Kidney capillary endothelial cell (primary cell): ENCODE data around the gene SPAG17.
"Not testable (repeated sequence)": the region's sequence is repeated elsewhere in the genome, so short reads cannot be mapped to it uniquely, and the experiment has no call there.

Experiments used
- DNase-seq: peaks from one replicate; pipeline ENCODE4 v3.0.0-alpha.2; 2018; ENCODE audit warnings: low spot score

The SPAG17 gene

DNA sequence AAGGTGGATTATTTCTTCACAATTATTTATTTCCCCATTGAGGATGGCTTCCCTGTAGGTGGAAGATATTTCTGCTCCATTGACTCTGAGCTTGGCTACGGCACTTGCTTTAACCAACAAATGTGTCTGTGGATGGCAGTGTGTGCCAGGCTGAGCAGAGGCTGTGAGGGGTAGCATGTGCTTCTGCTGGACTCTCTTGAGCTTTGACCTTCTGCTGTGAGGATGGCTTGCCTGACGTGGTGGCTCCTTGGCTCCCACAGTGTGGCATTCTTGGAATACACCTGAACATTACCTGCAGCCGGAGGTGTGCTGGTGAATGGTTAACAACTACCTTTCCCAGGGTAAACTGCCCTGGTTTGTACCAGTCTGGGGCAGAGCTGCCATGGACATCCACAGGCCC is 208.6 kb downstream of the SPAG17 start:
- DNase-seq = no peak

DNA sequence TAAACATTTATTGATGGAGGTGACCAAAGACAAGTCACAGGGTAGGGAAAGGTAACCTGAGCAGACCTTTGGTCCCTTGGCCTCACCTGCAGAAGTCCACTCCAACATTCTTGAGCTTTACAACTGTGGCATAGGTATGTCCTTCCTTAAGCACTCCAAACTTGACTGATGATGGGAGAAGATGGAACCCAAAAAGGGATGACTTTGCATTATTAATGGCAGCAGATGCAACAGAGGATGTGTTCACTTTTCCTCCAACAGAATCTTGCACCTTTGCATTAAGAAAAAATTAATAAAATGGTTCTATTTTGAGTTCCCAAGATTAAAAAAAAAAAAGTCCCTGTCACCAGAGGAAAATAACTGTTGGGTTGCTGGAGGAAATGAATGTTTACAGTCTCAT is 213.3 kb downstream of the SPAG17 start:
- no peak for DNase-seq

DNA sequence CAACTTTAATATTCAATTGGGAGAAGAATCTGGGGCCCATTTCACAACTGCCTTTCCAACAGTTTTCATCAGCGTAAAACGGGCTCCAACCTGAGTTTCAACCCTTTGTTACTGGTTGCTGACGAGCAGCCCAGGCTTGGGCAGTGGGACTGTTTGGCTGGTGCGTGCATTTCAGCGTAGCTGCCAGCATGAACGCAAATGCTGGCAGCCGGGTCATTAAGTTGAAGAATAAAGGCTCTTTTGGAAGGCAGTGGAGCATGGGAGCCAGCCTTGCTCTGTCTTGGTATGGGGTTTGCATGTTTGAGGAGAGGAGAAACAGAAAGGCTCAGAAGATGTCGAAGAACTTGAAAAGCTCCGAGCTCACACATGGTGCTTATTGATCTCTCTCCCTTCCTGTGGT is 214.8 kb downstream of the SPAG17 start:
- DNase-seq = no peak

DNA sequence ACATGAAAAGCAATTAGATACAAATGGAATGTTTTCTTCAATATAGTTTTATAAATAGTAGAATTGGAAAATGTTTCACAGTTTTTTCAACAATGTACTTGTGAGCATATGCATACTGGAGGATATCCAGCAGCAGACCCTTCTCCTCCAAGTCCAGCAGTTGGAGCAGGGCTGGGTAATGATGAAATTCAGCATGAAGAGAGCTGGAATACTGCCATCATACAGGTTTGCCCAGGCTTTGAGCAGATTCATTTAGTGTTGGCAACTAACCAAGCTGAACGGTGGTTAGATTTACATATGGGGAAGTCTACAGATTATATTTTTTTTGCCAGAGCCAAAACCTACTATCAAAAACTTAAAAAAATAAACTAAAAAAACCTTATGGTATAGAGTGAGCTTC is 217.1 kb downstream of the SPAG17 start:
- DNase-seq = no peak

DNA sequence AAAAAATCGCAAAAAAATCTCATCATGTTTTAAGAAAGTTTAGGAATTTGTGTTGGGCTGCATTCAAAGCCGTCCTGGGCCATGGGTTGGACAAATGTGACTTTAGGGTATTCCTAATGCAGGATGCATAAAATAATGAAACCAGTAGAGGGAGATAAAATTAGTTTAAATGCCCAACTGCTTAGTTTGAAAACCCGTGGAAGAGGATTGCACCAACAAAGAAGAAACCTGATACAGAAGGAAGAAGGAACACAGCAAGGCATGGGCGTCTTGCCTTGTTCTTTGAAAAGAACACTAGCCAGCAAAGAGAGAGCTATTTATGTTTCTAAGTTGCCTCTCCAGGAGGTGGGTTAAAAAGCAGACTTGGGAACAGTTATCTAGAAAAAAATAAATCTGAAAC is 217.6 kb downstream of the SPAG17 start:
- DNase-seq = no peak

DNA sequence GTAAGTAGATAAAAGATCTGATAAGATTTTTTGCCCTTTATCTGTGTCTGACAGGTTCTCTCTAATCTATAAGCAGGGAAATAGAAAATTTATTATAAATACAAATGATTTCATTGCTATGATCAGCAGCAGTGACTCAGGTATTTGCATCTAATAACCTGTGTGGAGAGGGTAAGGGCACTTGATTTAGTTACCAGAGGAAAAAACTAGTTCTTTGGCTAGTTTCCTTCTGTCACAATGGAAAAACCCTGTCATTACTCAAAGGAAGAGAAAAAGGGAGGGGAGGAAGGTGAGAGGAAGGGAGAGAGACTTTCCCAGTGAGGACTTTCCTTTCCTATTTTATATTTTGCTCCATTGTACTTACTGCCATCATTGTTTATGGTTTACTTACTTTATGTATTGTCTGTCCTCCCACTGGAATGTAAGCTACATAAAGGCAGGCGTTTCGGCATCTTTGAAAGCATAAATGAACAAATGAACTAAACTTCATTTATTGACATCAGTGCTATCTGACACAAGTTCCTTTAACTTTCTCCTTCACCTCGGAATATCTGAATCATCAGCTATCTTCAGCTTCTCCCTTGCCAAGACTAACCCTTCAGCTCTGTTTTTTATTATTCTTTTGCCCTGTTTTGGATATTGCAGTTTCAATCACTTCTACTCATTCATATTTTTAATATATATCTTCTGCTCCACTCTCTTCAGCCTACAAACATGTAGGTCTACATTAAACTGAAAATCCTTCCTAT is 220.6 kb downstream of the SPAG17 start:
- DNase-seq = no peak

DNA sequence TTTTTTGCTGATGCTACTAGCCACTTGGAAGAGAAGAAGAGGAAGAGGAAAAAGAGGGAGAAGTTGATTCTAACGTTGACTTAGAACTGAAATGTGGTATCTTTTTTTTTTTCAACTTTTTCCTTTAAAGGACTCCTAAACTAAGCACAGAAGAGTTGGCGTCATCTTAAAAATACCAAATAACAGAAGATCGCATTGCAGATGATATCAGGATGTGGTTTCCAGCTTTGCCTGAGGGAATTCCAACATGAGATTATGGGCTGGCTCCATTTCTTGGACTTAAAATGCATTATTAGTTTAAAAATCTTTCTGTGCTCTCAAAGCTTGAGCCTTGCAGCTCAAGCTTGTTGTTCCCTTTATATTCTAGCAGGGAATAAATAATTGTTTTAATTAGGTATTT is 225.7 kb downstream of the SPAG17 start:
- DNase-seq = no peak

DNA sequence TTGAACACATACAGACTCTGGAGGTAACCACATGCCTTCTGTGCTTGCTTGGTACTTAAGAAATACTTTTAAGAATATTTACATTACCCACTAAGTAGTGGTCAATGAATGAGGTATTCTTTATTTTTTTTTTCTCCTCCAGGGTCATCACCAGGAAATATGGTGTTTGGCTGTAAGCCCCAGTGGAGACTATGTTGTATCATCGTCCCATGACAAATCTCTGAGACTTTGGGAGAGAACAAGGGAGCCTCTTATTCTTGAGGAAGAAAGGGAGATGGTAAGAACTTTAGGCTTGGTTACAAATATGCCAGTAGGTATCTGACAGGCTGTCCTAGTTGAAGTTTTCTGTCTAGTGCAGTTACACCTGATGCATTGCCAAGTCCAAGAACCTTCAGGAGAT is 232.6 kb downstream of the SPAG17 start:
- no peak for DNase-seq

DNA sequence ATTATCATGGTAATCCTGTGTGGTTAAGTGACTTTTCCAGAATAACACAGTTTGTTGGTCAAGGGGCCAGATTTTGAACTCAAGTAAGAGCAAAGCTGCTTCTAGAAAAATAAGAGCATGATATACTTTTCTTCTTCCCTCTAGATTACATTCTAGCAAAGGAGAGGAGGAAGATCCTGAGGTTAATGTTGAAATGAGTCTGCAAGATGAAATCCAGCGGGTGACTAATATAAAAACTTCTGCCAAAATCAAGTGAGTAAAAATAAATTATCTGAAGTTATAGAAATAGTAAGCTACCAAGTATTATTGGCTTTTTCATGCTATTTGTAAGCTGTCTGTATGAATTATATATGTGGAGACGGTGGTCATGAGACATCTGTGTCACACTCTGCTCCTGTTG is 242.7 kb downstream of the SPAG17 start:
- no peak for DNase-seq

DNA sequence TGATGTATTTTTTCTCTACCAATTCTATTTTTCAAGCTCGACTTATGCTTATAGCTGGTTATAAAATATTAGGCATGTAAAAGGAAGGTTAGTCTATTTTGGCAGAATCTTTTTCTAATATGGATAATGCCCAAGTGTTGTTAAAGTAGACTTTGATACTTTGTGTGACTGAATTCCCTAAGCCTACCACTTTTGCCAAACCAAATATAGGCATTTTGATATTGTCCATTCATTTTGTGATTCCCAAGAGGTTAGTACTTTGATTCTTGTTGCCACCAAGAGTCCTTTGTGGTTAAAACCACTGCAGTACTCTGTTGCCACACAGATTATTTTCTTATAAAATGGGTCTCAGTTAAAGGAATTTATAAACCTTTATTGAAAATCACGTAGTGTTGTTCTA is 251.3 kb downstream of the SPAG17 start:
- DNase-seq = no peak

DNA sequence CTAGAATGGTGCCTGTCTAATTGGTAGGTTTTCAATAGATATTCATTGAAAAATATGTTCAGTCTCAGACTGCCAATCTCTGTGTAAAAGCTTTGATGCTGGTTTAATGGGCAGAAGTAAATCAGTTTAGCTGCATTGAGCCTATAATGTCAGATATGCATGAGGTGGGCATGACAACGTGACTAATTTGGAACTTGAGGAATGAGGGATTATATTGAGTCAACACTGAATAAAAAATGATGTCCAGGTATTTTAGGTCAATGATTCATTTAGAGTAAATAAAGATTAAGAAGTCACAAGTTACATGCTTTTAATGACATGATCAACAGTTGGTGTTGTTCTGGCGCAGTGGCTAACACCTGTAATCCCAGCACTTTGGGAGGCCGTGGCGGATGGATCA is 252.5 kb downstream of the SPAG17 start:
- DNase-seq = no peak

DNA sequence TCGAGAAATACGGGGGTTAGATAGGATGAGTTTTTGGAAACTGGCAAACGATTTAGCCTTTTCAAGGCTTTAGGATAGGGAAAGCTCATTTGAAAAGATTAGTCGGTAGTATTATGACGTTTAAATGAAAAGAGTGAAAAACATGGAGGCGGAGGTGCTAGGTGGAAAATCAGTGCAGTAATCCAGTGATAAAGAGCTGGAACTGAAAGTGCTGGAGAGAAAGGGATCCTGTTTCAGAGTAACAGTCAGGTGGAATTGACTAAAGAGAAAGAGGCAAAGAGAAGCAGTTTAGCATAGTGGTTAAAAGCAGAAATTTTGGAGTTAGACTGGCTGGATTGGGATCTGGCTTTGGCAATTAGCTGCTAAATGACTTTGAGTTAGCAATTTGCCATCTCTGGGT is 254.5 kb downstream of the SPAG17 start:
- peak; percentile 7 for DNase-seq

DNA sequence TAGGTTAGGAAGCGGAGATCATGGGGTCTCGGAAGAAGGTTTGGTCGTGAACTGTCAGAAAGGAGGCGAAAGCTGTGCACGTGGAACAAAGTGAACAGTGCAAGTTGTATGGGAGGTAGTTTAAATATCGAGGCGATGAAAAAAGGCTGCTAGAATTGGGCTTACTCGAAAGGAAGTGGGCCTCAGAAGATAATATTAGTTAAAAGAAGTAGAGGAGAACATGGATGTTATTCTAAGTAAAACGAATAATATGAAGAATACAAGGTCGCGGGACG is 254.9 kb downstream of the SPAG17 start:
- no peak for DNase-seq

DNA sequence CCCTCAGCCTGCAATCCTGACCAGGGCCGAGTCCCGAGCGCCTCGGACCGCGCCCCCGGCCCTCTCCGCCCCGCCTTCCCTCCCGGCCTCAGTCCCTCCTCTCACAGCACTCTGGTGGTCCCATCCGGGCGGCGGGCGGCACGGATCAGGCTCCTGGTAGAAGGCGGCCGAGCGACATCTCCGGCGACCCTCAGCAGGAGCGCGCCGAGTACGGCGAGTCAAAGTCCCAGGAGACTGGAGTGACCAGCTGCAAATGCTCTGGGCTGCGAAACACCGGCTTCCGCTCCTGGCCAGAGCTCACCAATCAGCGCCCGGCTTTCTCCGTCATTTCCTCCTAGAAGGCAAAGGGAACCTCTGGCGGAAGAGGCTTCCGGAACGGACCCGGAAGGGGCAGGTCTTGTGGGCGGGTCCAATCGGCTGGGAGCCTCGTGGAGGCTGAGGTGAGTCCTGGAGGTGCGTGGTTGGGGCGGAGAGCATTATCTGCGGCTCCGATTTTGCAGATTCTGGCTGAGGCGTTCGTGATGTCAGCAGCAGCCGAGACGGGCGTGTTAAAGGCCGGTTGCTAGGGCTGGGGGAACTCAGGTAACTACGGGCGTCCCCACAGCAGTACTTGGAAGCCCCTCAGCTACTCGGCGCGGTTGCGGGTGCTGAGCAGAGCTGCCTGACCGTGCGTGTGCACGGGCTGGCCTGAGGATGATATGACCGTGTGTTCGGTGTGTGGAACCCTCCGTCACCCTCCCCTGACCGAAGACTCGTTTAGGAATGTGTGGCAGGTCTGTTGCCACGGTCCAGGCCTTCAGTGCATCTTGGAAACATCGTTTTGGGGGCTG is 255.5 kb downstream of the SPAG17 start, which contains the start of the genes GDAP2 and WDR3:
Gene GDAP2, minus strand, starts transcription at position 279 of the 830 bp plus-strand sequence. CDS start 9,264 bp downstream, outside the sequence.
Gene WDR3, plus strand, starts transcription at position 397 of the 830 bp plus-strand sequence. CDS start 3,581 bp downstream, outside the sequence.
- DNase-seq = peak; percentile 96

DNA sequence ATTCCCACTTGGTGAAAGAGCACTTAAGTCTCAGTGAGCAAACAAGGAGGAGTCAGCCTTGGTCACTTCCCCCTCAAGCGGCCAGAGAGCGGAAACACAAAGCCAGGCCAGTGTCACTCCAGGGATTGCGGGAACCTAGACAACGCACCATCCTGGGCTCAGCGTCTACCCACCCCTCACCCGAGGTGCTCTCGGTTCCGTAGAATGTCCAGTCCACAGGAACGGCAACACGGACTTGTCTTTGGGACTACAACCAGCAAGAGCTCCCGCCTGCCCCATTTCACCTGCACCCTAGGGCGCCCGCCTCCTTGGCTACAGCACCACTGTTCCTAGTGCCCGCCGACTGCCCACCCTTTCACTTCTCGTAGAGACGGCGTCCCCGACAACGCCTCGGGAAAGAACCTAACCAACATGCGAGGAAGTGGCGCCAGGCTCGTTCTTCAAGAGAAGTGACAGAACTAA is 256.1 kb downstream of the SPAG17 start:
- DNase-seq = peak; percentile 79

DNA sequence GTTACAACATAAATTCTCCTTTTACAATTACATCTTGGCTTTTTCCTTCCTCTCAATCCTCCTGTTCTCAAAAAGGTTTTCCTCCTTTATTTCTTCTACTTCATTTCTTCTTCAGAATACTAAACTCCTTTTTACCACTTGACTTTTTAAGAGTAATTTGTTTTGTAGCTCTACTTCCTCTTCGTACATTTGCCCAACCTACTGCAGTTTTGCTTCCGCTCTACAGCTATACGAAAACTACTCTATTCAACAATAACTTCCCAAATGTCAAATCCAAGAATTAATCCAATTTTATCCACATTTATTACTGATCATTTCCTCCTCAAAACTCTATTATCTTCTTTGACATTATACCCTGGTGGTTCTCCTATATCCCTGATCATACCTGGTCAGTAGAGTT is 259.0 kb downstream of the SPAG17 start:
- no peak for DNase-seq

DNA sequence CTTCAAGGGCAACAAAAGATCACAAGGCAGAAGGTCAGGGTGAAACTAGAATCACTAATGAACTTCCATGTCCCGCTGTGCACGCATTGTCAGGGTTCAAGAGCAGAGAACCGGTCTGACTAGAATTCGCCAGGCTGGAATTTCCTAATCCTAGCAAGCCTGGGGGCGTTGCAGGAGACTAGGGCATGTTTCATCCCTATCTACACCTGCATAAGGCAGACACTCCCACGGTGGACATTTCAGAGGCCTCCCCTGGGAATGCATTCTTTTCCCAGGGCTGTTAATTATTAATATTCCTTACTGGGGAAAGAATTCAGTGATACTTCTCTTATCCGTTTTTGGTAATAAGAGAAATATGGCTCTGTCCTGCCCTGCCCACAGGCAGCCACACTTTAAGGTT is 262.3 kb downstream of the SPAG17 start:
- not testable (repeated sequence) for DNase-seq

DNA sequence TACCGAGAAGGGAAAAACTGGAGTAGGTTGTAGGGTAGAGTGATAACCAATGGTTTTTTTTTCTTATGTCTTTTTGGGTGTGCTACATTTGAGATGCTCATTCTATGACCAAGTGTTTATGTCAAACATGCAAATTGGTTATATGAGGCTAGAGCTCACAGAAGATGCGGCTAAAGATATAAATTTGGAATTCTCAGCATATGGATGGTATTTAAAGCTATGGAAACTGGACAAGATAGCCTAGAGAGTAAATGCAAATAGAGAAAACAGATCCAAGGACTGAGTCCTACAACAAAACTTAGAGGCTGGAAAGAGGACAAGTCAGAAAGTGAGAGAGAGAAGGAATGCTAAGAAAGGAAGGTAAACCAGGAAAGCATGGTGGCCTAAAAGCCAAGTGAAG is 263.0 kb downstream of the SPAG17 start:
- no peak for DNase-seq

DNA sequence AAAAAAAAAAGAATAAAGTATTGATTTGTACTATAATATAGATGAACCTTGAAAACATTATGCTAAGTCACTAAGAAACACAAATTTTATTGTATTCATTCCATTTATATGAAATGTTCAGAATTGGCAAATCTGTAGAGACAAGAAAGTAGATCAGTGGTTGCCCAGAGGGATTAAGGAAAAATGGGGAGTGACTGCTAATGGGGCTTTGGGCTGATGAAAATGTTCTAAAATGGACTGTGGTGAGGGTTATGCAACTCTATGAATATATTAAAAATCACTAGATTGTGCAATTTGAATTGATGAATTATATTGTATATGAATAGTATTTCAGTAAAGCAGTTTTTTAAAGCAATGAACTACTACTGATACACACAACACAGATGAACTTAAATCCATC is 265.7 kb downstream of the SPAG17 start:
- DNase-seq = no peak

DNA sequence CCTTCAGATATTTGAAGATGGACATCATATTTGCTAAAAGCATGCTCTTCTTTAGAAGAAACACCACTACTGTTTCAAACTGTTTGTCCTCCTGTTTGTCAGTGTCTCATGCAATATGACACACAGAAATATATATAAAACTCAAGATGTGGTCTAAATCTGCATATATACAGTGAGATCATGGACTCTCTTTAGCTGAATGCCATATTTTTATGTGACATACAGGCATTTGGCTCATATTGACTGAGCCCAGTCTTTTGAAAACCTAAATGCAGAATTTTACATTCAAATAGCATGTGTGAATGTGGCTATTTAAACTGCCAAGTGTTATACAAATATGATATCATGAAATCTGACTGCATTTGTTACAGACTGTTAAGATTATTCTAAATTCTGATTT is 274.0 kb downstream of the SPAG17 start:
- no peak for DNase-seq

DNA sequence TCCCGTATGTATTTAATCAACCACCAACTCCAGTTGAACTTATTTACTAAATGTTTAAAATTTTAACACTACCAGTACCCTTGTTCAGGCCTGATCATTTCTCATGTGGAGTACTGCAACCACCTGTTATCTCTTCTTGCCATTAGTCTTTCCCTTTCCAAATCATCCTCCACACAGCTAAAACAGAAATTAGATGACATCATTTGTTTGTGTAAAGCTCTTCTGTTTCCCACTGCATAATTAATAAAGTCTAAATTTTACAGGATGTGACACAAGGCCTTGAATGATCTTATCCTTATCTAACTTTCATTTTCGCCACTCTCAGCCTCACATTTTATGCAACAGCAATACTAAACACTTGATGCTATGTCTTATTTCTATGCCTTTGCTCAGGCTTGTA is 280.0 kb downstream of the SPAG17 start:
- no peak for DNase-seq

DNA sequence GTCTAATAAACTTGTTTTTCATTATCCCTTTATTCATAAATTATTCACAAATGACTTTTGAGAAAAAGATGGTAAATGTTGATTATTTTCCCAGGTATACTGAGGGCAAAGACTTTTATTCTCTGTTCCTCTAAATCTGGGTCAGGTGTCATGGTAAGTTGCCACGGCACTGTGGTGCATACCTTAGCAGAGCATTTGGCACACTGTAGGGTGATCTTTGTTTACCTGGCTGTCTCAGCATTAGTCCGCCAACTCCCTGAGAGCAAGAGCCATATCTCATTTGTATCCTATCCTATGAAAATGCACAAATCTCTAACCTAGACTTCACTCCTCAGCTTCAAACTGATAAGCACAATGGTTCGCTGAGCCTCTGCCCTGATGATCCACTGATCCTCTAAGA is 280.5 kb downstream of the SPAG17 start:
- DNase-seq = no peak
